HCT116 (cell line): ENCODE measurements around the gene PRCC.

Experiments
- EZH2phosphoT487 ChIP-seq: fragments of 200-600 bp; IDR thresholded peaks from 2 replicates; pipeline ENCODE4 v1.6.1; 2018; ENCODE audit warnings: antibody characterized with exemption, borderline replicate concordance
- FOSL1 ChIP-seq: IDR thresholded peaks from 2 replicates; pipeline ENCODE4 v1.6.1; 2012; ENCODE audit warnings: low read depth
- POLR2A ChIP-seq: IDR thresholded peaks from 2 replicates; pipeline ENCODE4 v1.7.0; 2011; ENCODE audit warnings: borderline replicate concordance; ENCODE audit not compliant: insufficient read depth, insufficient read length; ENCODE audit errors: extremely low read depth
- POLR2AphosphoS5 ChIP-seq: IDR thresholded peaks from 2 replicates; pipeline ENCODE4 v1.6.1; 2011; ENCODE audit warnings: mild to moderate bottlenecking, low read depth, low read length, moderate library complexity
- SRF ChIP-seq: IDR thresholded peaks from 2 replicates; pipeline ENCODE4 v1.6.1; 2012; ENCODE audit warnings: low read depth
- ZNF274 ChIP-seq: fragments of 200-500 bp; sonication (Bioruptor generic); IDR thresholded peaks from 2 replicates; pipeline ENCODE4 v1.6.1; 2014; ENCODE audit warnings: mild to moderate bottlenecking, low read depth, low read length, inconsistent platforms
- TF ChIP-seq, protein P1 (sequence below), 3 experiments: fragments of 200-600 bp in 1 of 3; sonication (generic) in 1 of 3; IDR thresholded peaks in 2 of 3; conservative IDR thresholded peaks in 1 of 3; 2 replicates each; pipeline ENCODE4 v1.5.1; 2012 to 2017; ENCODE audit warnings: low read depth in 2 of 3, low read length in 2 of 3, antibody characterized with exemption in 1 of 3, borderline replicate concordance in 1 of 3, control low read depth in 1 of 3, mild to moderate bottlenecking in 1 of 3, mixed read lengths in 1 of 3, mixed run types in 1 of 3, moderate library complexity in 1 of 3; ENCODE audit not compliant: insufficient read depth in 1 of 3
- TF ChIP-seq, protein P2 (sequence below): IDR thresholded peaks from 2 replicates; pipeline ENCODE4 v1.6.1; 2012; ENCODE audit warnings: low read depth

DNA sequence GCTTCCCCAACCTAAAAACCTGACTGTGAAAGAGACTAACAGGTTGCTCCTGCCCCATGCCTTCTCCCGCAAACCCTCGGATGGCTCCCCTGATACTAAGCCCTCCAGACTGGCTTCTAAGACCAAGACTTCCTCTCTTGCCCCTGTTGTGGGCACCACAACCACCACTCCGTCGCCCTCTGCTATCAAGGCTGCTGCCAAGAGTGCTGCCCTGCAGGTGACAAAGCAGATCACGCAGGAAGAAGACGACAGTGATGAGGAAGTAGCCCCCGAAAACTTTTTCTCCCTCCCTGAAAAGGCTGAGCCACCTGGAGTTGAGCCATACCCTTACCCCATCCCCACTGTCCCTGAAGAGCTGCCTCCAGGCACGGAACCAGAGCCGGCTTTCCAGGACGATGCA is 19.3 kb downstream of the PRCC start:
- TF ChIP-seq POLR2A, result no peak
- TF ChIP-seq, protein P1, sequence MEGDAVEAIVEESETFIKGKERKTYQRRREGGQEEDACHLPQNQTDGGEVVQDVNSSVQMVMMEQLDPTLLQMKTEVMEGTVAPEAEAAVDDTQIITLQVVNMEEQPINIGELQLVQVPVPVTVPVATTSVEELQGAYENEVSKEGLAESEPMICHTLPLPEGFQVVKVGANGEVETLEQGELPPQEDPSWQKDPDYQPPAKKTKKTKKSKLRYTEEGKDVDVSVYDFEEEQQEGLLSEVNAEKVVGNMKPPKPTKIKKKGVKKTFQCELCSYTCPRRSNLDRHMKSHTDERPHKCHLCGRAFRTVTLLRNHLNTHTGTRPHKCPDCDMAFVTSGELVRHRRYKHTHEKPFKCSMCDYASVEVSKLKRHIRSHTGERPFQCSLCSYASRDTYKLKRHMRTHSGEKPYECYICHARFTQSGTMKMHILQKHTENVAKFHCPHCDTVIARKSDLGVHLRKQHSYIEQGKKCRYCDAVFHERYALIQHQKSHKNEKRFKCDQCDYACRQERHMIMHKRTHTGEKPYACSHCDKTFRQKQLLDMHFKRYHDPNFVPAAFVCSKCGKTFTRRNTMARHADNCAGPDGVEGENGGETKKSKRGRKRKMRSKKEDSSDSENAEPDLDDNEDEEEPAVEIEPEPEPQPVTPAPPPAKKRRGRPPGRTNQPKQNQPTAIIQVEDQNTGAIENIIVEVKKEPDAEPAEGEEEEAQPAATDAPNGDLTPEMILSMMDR (IDR thresholded peaks at IDR 0.05 in 2 of 3, conservative IDR thresholded peaks at IDR 0.05 in 1 of 3; ENCODE audit: borderline replicate concordance in 1 of 3, insufficient read depth in 1 of 3, low read depth in 2 of 3, low read length in 2 of 3), result no peak
- TF ChIP-seq, protein P2, sequence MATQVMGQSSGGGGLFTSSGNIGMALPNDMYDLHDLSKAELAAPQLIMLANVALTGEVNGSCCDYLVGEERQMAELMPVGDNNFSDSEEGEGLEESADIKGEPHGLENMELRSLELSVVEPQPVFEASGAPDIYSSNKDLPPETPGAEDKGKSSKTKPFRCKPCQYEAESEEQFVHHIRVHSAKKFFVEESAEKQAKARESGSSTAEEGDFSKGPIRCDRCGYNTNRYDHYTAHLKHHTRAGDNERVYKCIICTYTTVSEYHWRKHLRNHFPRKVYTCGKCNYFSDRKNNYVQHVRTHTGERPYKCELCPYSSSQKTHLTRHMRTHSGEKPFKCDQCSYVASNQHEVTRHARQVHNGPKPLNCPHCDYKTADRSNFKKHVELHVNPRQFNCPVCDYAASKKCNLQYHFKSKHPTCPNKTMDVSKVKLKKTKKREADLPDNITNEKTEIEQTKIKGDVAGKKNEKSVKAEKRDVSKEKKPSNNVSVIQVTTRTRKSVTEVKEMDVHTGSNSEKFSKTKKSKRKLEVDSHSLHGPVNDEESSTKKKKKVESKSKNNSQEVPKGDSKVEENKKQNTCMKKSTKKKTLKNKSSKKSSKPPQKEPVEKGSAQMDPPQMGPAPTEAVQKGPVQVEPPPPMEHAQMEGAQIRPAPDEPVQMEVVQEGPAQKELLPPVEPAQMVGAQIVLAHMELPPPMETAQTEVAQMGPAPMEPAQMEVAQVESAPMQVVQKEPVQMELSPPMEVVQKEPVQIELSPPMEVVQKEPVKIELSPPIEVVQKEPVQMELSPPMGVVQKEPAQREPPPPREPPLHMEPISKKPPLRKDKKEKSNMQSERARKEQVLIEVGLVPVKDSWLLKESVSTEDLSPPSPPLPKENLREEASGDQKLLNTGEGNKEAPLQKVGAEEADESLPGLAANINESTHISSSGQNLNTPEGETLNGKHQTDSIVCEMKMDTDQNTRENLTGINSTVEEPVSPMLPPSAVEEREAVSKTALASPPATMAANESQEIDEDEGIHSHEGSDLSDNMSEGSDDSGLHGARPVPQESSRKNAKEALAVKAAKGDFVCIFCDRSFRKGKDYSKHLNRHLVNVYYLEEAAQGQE, result no peak
- TF ChIP-seq POLR2AphosphoS5, result no peak
- no peak for TF ChIP-seq SRF
- TF ChIP-seq EZH2phosphoT487, result no peak
- no peak for TF ChIP-seq ZNF274
- TF ChIP-seq FOSL1, result no peak
